Psoas muscle (tissue), 8 donors: ENCODE measurements around the gene LEF1. TPM values are rescaled to one million over a fixed set of nuclear protein-coding genes. Genes with fewer than 3 reads are reported as not detected.

ENCODE experiments used
- ATAC-seq, 4 donors: fragments of 200-7000 bp; cut with Tn5 transposase; one replicate each; pipeline ENCODE4 v1.9.1; 2020; ENCODE audit warnings: moderate library complexity in 3 of 4, mild to moderate bottlenecking in 2 of 4
- DNase-seq, 2 donors: peaks; one replicate each; pipeline ENCODE4 v3.0.0-alpha.2; 2020
- H3K27ac ChIP-seq: fragments of 200-600 bp; one replicate; pipeline ENCODE4 v1.8.0; 2022
- H3K27me3 ChIP-seq, 3 donors: fragments of 200-600 bp in 1 of 3; one replicate each; pipeline versions ENCODE4 v1.6.1 to v1.8.0; 2013 to 2022; ENCODE audit warnings: low read length in 2 of 3, mild to moderate bottlenecking in 2 of 3, moderate library complexity in 1 of 3; ENCODE audit not compliant: insufficient read depth in 3 of 3
- H3K36me3 ChIP-seq, 2 donors: fragments of 200-600 bp in 1 of 2; one replicate each; pipeline versions ENCODE4 v1.6.1 to v1.8.0; 2013 to 2022; ENCODE audit warnings: low read depth in 1 of 2, mild to moderate bottlenecking in 1 of 2, moderate library complexity in 1 of 2; ENCODE audit not compliant: insufficient read depth in 1 of 2
- H3K4me1 ChIP-seq: fragments of 200-600 bp; one replicate; pipeline ENCODE4 v1.8.0; 2022
- H3K4me3 ChIP-seq: fragments of 200-600 bp; one replicate; pipeline ENCODE4 v1.8.0; 2022; ENCODE audit warnings: mild to moderate bottlenecking
- H3K9me3 ChIP-seq: fragments of 200-600 bp; one replicate; pipeline ENCODE4 v1.8.0; 2022
- CTCF ChIP-seq: fragments of 200-600 bp; IDR thresholded peaks from one replicate; pipeline ENCODE4 v1.8.0; 2022; ENCODE audit warnings: antibody characterized with exemption
- WGBS, 3 donors: extraction: QIAGEN DNeasy Blood & Tissue Kit; methylation state at CpG; one replicate each; pipeline versions ENCODE4 v1.1.6 to v1.1.7; 2013; 5-methylcytosine and 5-hydroxymethylcytosine counted together
- intact Hi-C, 2 donors: fragments of 100-400 bp; cut with DNase I; formaldehyde crosslinking; loops; one replicate each; pipeline versions ENCODE4 v1.11.0 to v1.14.2; 2022
- polyA plus RNA-seq, 3 donors: library from polyadenylated mRNA; stranded (reverse); fragments of 200-250 nt; gene quantifications; one replicate each; pipeline ENCODE4 v1.2.3, GENCODE V29; 2013
- total RNA-seq, 4 donors: library from RNA; stranded (reverse); fragmentation: NEBNext Ultra II Directional in 2 of 4; extraction: Animal tissue kit (Norgen Biotek cat#: 25700) in 2 of 4; gene quantifications; one replicate each; pipeline versions ENCODE4 v1.2.1 to v1.2.4, GENCODE V29; 2021 to 2023
- donor health status: healthy with polysubstance abuse.
- donor health status: DM: no; HTN: no; CAD: no; lungs with moderate emphysema.
- donor health status: Bipolar disorder and iron deficiency.
- donor health status: healthy.
- donor health status: DM: yes; HTN: yes; CAD: no.
- donor health status: DM: no; HTN: no; CAD: no.
- donor health status: DM: no; HTN: no; CAD: no.
- donor health status: DM: yes; HTN: yes; CAD: no.

The LEF1 gene
- total and polyA plus RNA-seq, 7 donors = 0.10 to 0.44 (median 0.29) TPM

GRCh38 chr4:108157655-108158054 is 11.1 kb downstream of the LEF1 start:
- peaks cover 1 to 58% (median 8%) of the 10 kb centered on the region in 3 donors for H3K27me3 ChIP-seq

GRCh38 chr4:108156391-108156790 is 12.3 kb downstream of the LEF1 start:
- Histone ChIP-seq H3K4me3 (no peak overlapping the region), H3K27me3 (peaks cover 2 to 46% (median 4%) of the 10 kb centered on the region in 3 donors), H3K9me3 (no peaks in the 10 kb centered on the region), H3K27ac (no peak overlapping the region), H3K4me1 (no peaks in the 10 kb centered on the region), H3K36me3 (no peaks in the 10 kb centered on the region)
- TF ChIP-seq CTCF = no peak
- ATAC-seq = no peak
- no peak for DNase-seq
- intact Hi-C loops = no loop called here
- WGBS, 3 donors = 61 to 92% (median 89%) methylated on average over 2 of the region's 2 CpGs

More at GRCh38 chr4:108157655-108158054, 11.1 kb downstream of the LEF1 start:
- no peak for TF ChIP-seq CTCF
- H3K36me3 ChIP-seq = no peaks in the 10 kb centered on the region
- 76 to 81% (median 77%) methylated on average over 2 of the region's 2 CpGs for WGBS, 3 donors
- ATAC-seq = no peak
- DNase-seq = no peak
- no peaks in the 10 kb centered on the region for H3K4me1 ChIP-seq
- no peak overlapping the region for H3K4me3 ChIP-seq
- H3K27ac ChIP-seq = no peak overlapping the region
- intact Hi-C loops = no loop called here
- H3K9me3 ChIP-seq = no peaks in the 10 kb centered on the region

- no peak for DNase-seq
- intact Hi-C loops = no loop called here
- peaks cover 2 to 36% (median 4%) of the 10 kb centered on the region in 3 donors for H3K27me3 ChIP-seq
Measured at GRCh38 chr4:108155373-108155772, 13.4 kb downstream of the LEF1 start.

GRCh38 chr4:108152980-108153379 is 15.8 kb downstream of the LEF1 start:
- H3K9me3 ChIP-seq = no peaks in the 10 kb centered on the region
- H3K4me3 ChIP-seq = no peak overlapping the region
- no peak overlapping the region for H3K27ac ChIP-seq
- intact Hi-C loops = no loop called here
- no peaks in the 10 kb centered on the region for H3K36me3 ChIP-seq
- no peaks in the 10 kb centered on the region for H3K4me1 ChIP-seq
- ATAC-seq = no peak
- DNase-seq = no peak
- no peak for TF ChIP-seq CTCF
- 83 to 93% (median 93%) methylated on average over 1 of the region's 1 CpG for WGBS, 3 donors
- H3K27me3 ChIP-seq = peaks cover 0 to 13% (median 2%) of the 10 kb centered on the region in 3 donors

More at GRCh38 chr4:108155373-108155772, 13.4 kb downstream of the LEF1 start:
- H3K4me3 ChIP-seq = no peak overlapping the region
- H3K9me3 ChIP-seq = no peaks in the 10 kb centered on the region
- WGBS, 3 donors = 46 to 59% (median 58%) methylated on average over 7 of the region's 7 CpGs
- no peaks in the 10 kb centered on the region for H3K4me1 ChIP-seq
- no peak overlapping the region for H3K27ac ChIP-seq
- ATAC-seq = no peak
- TF ChIP-seq CTCF = no peak
- no peaks in the 10 kb centered on the region for H3K36me3 ChIP-seq
